NCI-H1417 treated with DMSO at 0.1 percent for 48 hours (cell line): ENCODE measurements around the gene NPHS2.
"Not testable (repeated sequence)": the region's sequence is repeated elsewhere in the genome, so short reads cannot be mapped to it uniquely, and the experiment has no call there.

ENCODE experiments used
- DNase-seq: peaks from one replicate; lab custom pipeline; 2025; lab: John Stamatoyannopoulos, UW

The NPHS2 gene

DNA sequence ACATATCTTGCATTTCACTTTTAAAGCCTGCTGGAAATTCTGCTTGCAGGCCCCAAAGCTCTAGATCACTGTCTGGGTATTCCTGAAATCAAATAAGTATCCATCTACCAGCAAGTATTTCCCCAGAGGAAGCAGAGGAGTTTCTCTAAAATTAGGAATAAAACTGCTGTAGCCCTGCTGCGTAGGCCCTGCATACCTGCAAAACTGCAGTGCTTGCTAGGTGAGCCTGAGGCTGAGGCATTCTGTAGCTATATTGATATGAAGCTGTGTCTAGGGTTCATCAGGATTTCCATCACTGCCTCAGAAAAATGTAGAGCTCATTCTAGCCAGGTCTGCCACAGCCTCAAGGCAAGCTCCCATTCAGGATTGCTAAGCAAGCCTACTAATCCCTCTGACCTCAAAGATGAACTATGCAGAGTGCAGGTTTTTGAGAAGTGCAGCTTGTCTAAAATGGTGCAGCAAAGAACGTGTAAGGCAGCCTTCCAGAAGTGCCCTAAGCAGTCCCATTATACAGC lies 28.7 kb downstream of the NPHS2 start:
- no peak for DNase-seq

DNA sequence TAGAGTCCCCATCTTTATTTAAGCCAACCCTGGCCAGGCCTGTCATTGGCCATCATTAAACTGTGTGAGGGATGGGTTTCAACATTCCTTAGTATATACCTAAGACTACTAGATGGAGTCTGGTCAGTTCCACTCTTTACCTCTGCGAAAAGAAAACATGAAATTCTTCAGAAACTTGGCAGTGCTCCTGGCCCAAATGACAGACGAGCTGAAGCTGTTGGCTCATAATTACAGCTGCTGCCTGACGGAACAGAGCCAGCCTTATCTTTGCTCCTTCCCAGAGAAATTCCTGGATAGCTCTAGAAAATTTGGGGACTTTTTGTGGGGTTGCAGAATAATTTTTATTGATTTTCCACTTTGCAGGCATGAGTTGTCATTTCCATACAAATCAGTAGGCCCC lies 30.4 kb downstream of the NPHS2 start:
- DNase-seq: no peak

DNA sequence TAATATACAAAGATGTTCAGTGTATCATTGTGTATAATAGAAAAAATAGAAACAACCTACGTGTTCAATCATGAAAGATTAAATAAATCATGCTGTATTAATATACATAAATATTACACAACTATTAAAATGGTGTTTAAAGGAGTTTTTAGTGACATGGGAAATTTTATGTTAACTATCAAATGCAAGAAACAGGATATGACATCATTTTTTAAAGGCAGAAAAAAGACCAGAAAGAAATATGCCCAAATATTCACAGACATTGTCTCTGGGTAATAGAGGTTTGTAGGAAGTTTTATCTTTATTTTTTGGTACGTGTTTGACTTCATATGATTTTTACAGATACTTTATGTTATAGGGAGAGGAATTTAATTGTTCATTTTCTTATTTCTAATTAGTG lies 34.0 kb downstream of the NPHS2 start:
- DNase-seq: no peak

DNA sequence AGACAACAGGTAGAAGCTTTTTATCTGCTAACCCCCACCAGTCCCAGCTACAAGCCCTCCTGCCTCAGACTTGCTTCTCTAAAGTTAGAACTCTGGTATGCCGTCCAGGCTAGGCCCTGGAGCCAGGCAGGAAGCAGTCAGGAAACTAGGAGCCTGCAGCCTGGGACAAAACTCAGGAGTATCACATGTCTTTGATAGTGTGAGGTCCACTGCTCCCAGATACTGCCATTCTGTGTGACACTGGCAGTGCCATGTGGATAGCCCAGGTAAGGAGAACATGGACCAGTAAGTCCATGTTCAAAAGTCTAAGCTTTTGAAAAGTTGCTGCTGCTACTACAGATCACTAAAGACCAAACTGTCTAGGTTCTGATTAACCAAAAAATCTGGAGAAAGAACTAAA lies 45.4 kb downstream of the NPHS2 start:
- no peak for DNase-seq

DNA sequence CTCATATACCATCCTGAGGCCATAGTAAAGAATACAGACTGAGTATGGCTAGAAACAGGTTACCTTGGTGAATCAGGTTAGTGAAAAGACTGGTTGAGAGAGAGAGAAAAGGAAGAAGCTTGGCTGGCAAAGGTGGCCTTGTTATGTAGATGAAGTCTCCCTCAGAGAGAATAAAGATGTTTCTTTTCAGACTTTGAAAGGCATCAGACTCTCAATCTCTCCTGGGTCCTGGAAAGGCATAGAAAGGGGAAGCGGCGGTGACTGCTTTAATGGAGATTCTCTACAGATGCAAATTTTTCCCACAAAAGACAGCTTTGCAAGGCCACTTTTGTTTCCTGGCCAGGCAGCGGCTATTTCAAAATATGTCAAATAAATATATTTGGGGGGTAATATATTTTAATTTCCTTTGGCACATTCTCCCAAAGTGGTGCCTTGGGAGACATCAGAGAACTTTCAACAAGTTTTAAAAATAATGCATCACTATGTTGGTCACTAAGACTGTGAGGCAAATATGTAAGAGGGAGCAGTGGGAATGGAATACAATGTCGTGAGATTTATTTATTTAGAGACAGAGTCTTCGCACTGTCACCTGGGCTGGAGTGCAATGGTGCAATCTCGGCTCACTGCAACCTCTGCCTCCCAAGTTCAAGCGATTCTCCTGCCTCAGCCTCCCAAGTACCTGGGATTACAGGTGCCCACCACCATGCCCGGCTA lies 46.1 kb downstream of the NPHS2 start:
- no peak for DNase-seq

DNA sequence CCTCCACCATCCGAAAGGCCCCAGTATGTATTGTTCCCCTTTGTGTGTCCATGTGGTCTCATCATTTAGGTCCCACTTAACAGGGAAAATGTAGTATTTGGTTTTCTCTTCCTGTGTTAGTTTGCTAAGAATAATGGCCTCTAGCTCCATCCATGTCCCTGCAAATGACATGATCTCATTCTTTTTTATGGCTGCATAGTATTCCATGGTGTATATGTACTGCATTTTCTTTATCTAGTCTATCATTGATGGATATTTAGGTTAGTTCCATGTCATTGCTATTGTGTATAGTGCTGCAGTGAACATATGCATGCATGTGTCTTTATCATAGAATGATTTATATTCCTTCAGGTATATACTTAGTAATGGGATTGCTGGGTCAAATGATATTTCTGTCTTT lies 57.2 kb downstream of the NPHS2 start:
- not testable (repeated sequence) for DNase-seq

DNA sequence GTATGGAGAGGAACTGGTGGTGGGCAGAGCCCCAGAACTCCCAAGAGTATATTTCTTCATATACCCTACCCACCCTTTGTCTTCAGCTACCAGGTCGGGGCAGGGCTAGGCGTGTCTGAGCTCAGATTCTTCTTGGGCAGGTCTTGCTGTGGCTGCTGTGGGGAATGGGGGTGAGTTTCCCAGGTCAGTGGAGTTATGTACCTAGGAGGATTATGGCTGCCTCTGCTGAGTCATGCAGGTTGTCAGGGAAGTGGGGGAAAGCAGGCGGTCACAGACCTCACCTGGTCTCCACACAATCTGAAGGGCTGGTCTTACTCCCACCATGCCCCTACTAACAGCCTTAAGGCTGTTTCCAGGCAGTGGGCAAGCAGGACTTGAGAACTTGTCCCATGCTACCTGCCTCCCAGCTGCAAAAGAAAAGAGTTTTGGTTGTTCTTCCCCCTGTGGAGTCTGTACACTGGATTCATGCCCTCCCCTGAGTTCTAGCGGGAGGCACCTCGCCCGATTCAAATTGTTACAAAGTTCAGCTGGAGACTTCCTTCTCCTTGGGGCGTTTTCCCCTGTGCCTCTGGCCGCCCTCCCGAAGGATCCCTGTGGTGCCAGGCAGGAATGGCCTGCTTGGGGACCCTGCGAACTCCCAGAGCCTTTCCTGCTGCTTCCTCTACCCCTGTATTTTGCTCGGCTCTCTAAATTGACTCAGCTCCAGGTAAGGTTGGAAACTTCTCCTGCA lies 58.6 kb downstream of the NPHS2 start:
- DNase-seq: no peak

DNA sequence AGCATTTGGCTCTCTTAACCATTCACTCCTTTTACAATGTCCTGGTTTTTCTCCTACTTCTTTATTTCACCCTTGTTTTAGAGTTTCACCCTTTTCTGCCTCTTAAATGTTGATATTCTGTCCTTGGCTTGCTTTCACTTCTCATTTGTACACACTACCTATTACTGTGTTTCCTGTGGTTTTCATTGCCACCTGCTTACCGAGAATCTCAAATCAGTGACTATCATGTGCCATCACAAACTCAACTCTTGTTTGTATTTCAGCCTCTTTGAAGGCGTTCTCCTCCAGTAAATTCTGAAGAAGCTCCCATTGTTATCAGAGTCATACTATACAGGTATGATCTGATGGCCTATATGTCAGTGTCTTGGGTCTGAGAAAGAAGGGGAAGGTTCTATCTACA lies 65.7 kb downstream of the NPHS2 start:
- no peak for DNase-seq

DNA sequence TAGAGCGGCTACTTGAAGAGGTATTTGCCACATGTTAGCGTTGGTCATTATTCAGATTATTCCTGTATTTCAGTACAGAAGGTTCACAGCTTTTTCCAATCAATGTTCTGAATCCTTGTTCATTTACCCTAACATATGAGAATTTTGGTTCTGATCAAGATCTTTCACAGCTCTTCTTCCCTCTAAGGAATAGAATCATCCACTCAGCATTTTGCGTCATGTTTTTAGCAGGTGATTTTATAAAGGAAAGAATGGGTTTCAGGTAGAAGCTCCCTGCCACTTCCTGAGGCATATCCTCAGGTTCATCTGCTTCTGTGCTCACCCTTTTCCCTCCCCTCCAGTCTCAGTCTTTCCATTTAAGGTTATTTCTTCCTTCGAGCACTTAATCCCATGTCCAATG lies 66.4 kb downstream of the NPHS2 start:
- no peak for DNase-seq

DNA sequence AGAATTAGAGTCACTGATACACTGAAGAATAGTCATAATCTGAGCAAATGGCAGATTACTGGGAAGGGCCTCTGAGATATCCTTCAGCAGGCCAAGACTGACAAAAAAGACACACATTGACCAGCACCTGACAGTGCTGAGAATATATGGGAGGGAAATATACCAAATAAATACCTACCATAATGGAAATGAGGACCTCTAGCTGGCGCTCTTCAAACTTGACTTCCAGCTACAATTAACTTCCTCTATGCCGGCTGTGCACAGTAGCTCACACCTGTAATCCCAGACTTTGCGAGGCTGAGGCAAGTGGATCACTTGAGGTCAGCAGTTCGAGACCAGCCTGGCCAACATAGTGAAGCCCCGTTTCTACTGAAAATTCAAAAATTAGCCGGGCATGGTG lies 69.5 kb downstream of the NPHS2 start:
- DNase-seq: no peak
